Epithelial cell of esophagus (primary cell): ENCODE data around the gene SENP3.

ENCODE experiments used
- DNase-seq: peaks from one replicate; pipeline ENCODE4 v3.0.0; 2010; ENCODE audit warnings: low read depth
- H3K4me3 ChIP-seq: 2 replicates; pipeline ENCODE4 v1.5.1; 2011; ENCODE audit warnings: mild to moderate bottlenecking, low read length, control low read depth
- TF ChIP-seq, protein P1 (sequence below): IDR thresholded peaks from 2 replicates; pipeline ENCODE4 v1.5.1; 2011; ENCODE audit warnings: low read depth, mild to moderate bottlenecking, low read length, control low read depth, inconsistent platforms; ENCODE audit not compliant: insufficient read depth; ENCODE audit errors: missing control alignments

Gene SENP3

DNA sequence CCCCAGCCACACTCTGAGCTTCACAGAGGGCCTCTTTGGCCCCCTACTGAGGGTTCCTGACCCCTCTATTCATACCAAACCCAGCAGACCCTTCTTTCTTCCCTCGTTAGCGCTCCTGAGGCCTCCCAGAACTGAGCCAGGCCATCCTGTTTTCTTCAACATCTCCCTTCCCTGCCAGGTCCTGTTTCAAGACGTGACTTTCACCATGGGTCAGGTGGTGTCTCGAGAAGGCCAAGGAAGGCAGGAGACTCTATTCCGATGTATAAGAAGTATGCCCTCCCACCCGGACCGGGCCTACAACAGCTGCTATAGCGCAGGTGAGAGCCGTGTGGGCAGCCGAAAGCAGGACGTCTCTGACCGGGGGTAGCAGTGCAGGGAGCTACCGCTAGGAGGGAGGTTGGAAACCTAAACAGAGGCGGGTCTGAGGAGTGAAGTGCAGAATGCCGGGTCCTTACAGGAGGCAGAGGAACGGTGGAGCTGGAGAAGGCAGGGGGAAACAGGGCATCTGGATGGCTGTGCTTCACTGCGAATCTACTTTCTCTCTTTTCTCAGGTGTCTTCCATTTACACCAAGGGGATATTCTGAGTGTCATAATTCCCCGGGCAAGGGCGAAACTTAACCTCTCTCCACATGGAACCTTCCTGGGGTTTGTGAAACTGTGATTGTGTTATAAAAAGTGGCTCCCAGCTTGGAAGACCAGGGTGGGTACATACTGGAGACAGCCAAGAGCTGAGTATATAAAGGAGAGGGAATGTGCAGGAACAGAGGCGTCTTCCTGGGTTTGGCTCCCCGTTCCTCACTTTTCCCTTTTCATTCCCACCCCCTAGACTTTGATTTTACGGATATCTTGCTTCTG is 1.3 kb upstream of the SENP3 start:
- DNase-seq, result peak; percentile 80
- TF ChIP-seq, protein P1, sequence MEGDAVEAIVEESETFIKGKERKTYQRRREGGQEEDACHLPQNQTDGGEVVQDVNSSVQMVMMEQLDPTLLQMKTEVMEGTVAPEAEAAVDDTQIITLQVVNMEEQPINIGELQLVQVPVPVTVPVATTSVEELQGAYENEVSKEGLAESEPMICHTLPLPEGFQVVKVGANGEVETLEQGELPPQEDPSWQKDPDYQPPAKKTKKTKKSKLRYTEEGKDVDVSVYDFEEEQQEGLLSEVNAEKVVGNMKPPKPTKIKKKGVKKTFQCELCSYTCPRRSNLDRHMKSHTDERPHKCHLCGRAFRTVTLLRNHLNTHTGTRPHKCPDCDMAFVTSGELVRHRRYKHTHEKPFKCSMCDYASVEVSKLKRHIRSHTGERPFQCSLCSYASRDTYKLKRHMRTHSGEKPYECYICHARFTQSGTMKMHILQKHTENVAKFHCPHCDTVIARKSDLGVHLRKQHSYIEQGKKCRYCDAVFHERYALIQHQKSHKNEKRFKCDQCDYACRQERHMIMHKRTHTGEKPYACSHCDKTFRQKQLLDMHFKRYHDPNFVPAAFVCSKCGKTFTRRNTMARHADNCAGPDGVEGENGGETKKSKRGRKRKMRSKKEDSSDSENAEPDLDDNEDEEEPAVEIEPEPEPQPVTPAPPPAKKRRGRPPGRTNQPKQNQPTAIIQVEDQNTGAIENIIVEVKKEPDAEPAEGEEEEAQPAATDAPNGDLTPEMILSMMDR, result peak; percentile 83
- peak overlapping the region; percentile 79 for H3K4me3 ChIP-seq

GRCh38 chr17:7561028-7561575 is 617 bp upstream of the SENP3 start:
- peak overlapping the region; percentile 79 for H3K4me3 ChIP-seq
- TF ChIP-seq, protein P1, result peak; percentile 85
- peak; percentile 93 for DNase-seq

- TF ChIP-seq, protein P1, result no peak
- DNase-seq, result no peak
- H3K4me3 ChIP-seq, result peak overlapping the region; percentile 78
These were observed 488 bp downstream of the SENP3 start for GRCh38 chr17:7562208-7562605.

DNA sequence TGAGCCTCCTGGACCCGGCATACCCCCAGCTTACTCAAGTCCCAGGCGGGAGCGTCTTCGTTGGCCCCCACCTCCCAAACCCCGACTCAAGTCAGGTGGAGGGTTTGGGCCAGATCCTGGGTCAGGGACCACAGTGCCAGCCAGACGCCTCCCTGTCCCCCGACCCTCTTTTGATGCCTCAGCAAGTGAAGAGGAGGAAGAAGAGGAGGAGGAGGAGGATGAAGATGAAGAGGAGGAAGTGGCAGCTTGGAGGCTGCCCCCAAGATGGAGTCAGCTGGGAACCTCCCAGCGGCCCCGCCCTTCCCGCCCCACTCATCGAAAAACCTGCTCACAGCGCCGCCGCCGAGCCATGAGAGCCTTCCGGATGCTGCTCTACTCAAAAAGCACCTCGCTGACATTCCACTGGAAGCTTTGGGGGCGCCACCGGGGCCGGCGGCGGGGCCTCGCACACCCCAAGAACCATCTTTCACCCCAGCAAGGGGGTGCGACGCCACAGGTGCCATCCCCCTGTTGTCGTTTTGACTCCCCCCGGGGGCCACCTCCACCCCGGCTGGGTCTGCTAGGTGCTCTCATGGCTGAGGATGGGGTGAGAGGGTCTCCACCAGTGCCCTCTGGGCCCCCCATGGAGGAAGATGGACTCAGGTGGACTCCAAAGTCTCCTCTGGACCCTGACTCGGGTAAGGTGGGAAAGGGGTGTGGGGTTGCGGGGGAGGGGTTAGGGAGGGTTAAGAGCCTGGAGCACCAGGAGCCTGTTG is 1.6 kb downstream of the SENP3 start:
- no peak for DNase-seq
- TF ChIP-seq, protein P1, result no peak
- peak overlapping the region; percentile 78 for H3K4me3 ChIP-seq

DNA sequence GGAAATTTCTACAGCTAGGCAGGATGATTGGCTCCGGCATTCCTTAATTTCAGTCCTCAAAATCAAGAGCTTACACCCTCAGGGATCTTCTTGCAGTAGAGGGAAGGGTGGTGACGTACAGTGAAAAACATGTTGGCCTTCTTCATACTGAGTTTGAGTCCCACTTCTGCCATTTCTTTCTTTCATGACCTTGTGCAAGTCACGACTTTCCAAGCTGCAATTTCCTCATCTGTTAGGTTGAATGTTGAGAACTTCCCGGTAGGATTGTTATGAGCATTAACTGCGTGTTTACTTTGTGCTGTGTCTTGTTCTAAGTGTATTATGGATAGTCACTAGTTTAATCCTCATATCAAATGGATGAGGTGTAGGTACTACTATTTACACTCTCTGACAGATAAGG is 7.9 kb downstream of the SENP3 start:
- no peak overlapping the region for H3K4me3 ChIP-seq
- DNase-seq, result no peak
- TF ChIP-seq, protein P1, result no peak

DNA sequence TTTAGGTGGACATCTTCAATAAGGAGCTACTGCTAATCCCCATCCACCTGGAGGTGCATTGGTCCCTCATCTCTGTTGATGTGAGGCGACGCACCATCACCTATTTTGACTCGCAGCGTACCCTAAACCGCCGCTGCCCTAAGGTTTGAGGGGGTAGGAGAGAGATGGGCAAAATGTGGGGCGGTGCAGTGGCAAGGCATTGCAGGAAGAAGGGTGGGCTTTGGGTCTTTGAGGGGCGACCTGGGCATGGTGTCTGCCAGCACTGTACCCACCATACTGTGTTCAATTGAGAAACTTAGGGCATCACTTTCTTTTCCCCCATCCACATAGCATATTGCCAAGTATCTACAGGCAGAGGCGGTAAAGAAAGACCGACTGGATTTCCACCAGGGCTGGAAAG is 8.6 kb downstream of the SENP3 start:
- DNase-seq, result no peak
- H3K4me3 ChIP-seq, result no peak overlapping the region
- TF ChIP-seq, protein P1, result no peak
